ENCODE measurements around the gene CTNNA2. TPM values are rescaled to one million over a fixed set of nuclear protein-coding genes. Genes with fewer than 3 reads are reported as not detected.

The CTNNA2 gene
- total RNA-seq, 1 experiment from 2014 or later: not detected

DNA sequence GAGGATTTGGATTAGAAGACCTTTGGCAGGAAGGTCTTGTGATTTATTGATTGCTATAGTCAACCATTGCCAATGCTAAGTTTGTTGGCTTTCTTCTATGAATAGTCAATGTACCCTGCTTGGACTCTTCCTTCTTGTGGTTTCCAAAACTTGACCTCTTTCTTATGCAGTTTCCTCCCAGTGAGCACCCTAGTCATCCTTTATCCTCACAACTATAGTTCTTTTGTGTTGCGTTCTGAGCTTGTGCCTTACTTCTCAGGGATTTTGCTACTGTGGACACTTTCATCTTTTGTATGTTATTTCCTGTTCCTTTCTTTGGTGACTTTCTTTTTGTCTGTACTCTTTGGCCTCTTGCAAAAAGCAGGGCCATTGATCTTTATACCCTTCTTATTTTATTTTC lies 623.5 kb downstream of the CTNNA2 start:
- BruUV-seq (replicated peaks): no TSS peak
- CTCF ChIA-PET: no interaction called here

DNA sequence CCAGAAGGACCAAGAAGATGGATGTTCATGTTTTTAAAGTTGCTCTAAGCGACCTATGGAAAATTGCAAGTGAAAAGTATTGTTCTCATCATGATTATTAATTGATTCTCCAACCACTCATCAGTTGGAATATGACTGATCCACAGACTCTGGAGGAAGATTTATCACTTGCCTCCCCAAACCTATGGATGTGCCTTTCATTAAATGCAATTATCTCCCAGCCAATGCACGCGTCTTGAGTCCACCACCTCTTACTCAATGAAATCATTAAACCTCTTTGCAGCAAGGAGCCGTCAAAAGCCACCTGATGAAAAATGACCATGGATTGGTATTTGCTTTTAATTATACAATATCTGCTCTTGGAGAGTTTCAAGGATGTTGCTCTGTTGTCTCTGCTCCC lies 626.1 kb downstream of the CTNNA2 start:
- Histone ChIP-seq H3K36me3 (ENCODE audit: low read depth) (no peaks in the 10 kb centered on the region), H3K4me1 (replicated peaks; ENCODE audit: insufficient read depth) (no peaks in the 10 kb centered on the region), H3K79me2 (ENCODE audit: low read depth) (no peaks in the 10 kb centered on the region), H3K9me3 (ENCODE audit: insufficient read depth, low read depth) (no peaks in the 10 kb centered on the region), H3K4me2 (no peak overlapping the region), H3K27ac (no peak overlapping the region), H3K27me3 (ENCODE audit: insufficient read depth, low read depth) (0 out of 2 replicates have a peak, but pooled peaks cover 6% of the 10 kb centered on the region), H3K4me3 (no peak overlapping the region), H3K9me2 (ENCODE audit: insufficient read depth) (no peaks in the 10 kb centered on the region), H2AFZ (no peak overlapping the region), H3F3A (ENCODE audit: insufficient read depth, low read depth) (no peaks in the 10 kb centered on the region), H4K20me1 (ENCODE audit: insufficient read depth) (no peaks in the 10 kb centered on the region)
- no peak for DNase-seq
- intact Hi-C loops (cut with micrococcal nuclease; ENCODE audit: unreplicated experiment): no loop called here
- ChIA-PET POLR2A (ENCODE audit: unreplicated experiment) (no interaction called here), CTCF (no interaction called here)
- no TSS peak for BruUV-seq (replicated peaks)
- TF ChIP-seq, protein P1, sequence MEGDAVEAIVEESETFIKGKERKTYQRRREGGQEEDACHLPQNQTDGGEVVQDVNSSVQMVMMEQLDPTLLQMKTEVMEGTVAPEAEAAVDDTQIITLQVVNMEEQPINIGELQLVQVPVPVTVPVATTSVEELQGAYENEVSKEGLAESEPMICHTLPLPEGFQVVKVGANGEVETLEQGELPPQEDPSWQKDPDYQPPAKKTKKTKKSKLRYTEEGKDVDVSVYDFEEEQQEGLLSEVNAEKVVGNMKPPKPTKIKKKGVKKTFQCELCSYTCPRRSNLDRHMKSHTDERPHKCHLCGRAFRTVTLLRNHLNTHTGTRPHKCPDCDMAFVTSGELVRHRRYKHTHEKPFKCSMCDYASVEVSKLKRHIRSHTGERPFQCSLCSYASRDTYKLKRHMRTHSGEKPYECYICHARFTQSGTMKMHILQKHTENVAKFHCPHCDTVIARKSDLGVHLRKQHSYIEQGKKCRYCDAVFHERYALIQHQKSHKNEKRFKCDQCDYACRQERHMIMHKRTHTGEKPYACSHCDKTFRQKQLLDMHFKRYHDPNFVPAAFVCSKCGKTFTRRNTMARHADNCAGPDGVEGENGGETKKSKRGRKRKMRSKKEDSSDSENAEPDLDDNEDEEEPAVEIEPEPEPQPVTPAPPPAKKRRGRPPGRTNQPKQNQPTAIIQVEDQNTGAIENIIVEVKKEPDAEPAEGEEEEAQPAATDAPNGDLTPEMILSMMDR (conservative IDR thresholded peaks at IDR 0.05): no peak
- no peak for TF ChIP-seq EZH2 (IDR thresholded peaks at IDR 0.05; ENCODE audit: low read depth)

More for the DNA sequence above, 623.5 kb downstream of the CTNNA2 start:
- H3K9me2 ChIP-seq (ENCODE audit: insufficient read depth): no peaks in the 10 kb centered on the region
- POLR2A ChIA-PET (ENCODE audit: unreplicated experiment): no interaction called here
- H3K4me2 ChIP-seq: no peak overlapping the region
- no peak for DNase-seq
- no peaks in the 10 kb centered on the region for H3K79me2 ChIP-seq (ENCODE audit: low read depth)
- no peaks in the 10 kb centered on the region for H3K4me1 ChIP-seq (replicated peaks; ENCODE audit: insufficient read depth)
- H3K27me3 ChIP-seq (ENCODE audit: insufficient read depth, low read depth): 0 out of 2 replicates have a peak, but pooled peaks cover 8% of the 10 kb centered on the region
- no peak overlapping the region for H2AFZ ChIP-seq
- intact Hi-C loops (cut with micrococcal nuclease; ENCODE audit: unreplicated experiment): no loop called here
- no peak overlapping the region for H3K27ac ChIP-seq
- no peaks in the 10 kb centered on the region for H3K9me3 ChIP-seq (ENCODE audit: insufficient read depth, low read depth)
- H4K20me1 ChIP-seq (ENCODE audit: insufficient read depth): no peaks in the 10 kb centered on the region
- no peak for TF ChIP-seq EZH2 (IDR thresholded peaks at IDR 0.05; ENCODE audit: low read depth)
- TF ChIP-seq, protein P1 (conservative IDR thresholded peaks at IDR 0.05): no peak
- no peaks in the 10 kb centered on the region for H3K36me3 ChIP-seq (ENCODE audit: low read depth)
- H3F3A ChIP-seq (ENCODE audit: insufficient read depth, low read depth): no peaks in the 10 kb centered on the region
- no peak overlapping the region for H3K4me3 ChIP-seq

DNA sequence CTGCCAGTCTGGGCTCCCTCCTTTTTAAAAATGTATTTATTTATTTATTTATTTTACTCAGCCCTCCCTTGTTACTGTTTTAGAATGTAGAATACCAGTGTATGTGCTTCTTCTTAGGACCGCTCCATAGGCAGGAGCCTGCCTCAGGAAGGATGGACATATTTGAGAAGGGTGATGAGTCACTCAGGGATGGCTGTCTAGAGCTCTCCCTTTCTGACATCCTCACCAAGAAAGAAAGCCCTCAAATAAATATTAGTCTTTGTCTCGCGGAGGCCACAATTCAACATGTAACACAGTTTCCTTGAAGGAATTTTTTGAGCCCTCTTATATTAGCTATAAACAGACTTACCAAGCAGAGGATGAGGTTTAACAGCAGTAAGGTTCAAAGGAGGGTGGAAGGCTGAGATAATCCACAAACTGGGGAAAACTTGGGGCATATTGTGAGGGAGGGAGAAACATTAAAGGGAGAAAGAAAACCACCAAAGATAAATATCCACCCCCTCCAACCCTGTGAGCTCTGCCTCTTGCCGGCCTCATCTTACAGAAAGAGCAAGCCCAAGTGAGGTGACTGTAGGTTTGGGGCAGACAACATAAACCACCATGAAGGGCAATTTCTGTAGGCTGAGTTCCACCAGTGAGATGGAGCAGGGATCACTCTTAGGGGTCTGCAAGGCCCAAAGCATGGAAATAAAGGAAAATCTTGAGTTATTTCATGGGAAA lies 628.3 kb downstream of the CTNNA2 start:
- H3K9me2 ChIP-seq (ENCODE audit: insufficient read depth): no peaks in the 10 kb centered on the region
- intact Hi-C loops (cut with micrococcal nuclease; ENCODE audit: unreplicated experiment): no loop called here
- no peaks in the 10 kb centered on the region for H3K4me1 ChIP-seq (replicated peaks; ENCODE audit: insufficient read depth)
- CTCF ChIA-PET: no interaction called here
- no peak overlapping the region for H3K4me2 ChIP-seq
- H3K79me2 ChIP-seq (ENCODE audit: low read depth): no peaks in the 10 kb centered on the region
- H3K9me3 ChIP-seq (ENCODE audit: insufficient read depth, low read depth): no peaks in the 10 kb centered on the region
- no peaks in the 10 kb centered on the region for H3K27me3 ChIP-seq (ENCODE audit: insufficient read depth, low read depth)
- no peaks in the 10 kb centered on the region for H3K36me3 ChIP-seq (ENCODE audit: low read depth)
- H3K27ac ChIP-seq: no peak overlapping the region
- H3F3A ChIP-seq (ENCODE audit: insufficient read depth, low read depth): no peaks in the 10 kb centered on the region
- H4K20me1 ChIP-seq (ENCODE audit: insufficient read depth): no peaks in the 10 kb centered on the region
- POLR2A ChIA-PET (ENCODE audit: unreplicated experiment): no interaction called here
- BruUV-seq (replicated peaks): no TSS peak
- no peak overlapping the region for H3K4me3 ChIP-seq
- no peak for DNase-seq
- TF ChIP-seq, protein P1 (conservative IDR thresholded peaks at IDR 0.05): no peak
- TF ChIP-seq EZH2 (IDR thresholded peaks at IDR 0.05; ENCODE audit: low read depth): no peak
- no peak overlapping the region for H2AFZ ChIP-seq

Measured in PC-9 (cell line).